GM10248 (cell line): ENCODE measurements around the gene GFOD2.
"Not testable (repeated sequence)": the region's sequence is repeated elsewhere in the genome, so short reads cannot be mapped to it uniquely, and the experiment has no call there.

ENCODE experiments used
- CTCF ChIA-PET: fragments of 300-600 bp; sonication (Branson Sonifier 250); formaldehyde crosslinking; extraction: SDS; loops from one replicate; lab custom pipeline; 2021; ENCODE audit warnings: antibody characterized with exemption; lab: Yijun Ruan, JAX
- POLR2A ChIA-PET: fragments of 350-650 bp; sonication (Branson Sonifier 250); formaldehyde crosslinking; extraction: SDS; loops from one replicate; lab custom pipeline; 2020; ENCODE audit warnings: antibody characterized with exemption; lab: Yijun Ruan, JAX
- DNase-seq: peaks from one replicate; pipeline ENCODE4 v3.0.0; 2012; ENCODE audit errors: extremely low spot score
- CTCF ChIP-seq: IDR thresholded peaks from 2 replicates; pipeline ENCODE4 v1.5.1; 2012; ENCODE audit warnings: mild to moderate bottlenecking, low read depth; ENCODE audit errors: extremely low read depth, missing control alignments, control extremely low read depth

The GFOD2 gene

GRCh38 chr16:67703626-67704025 is 15.5 kb downstream of the GFOD2 start:
- TF ChIP-seq CTCF, result no peak
- ChIA-PET POLR2A (no interaction called here), CTCF (interaction anchor here (2.1 kb wide), 1 partner anchor 31 kb away, joined by 8 read pairs; no protein-coding TSS in a partner anchor)
- DNase-seq, result no peak

GRCh38 chr16:67702130-67702529 is 17.0 kb downstream of the GFOD2 start:
- POLR2A ChIA-PET, result no interaction called here
- CTCF ChIA-PET, result interaction anchor here (1.5 kb wide), 1 partner anchor 13 kb away, joined by 4 read pairs; no protein-coding TSS in a partner anchor
- no peak for DNase-seq
- no peak for TF ChIP-seq CTCF

- DNase-seq, result no peak
- POLR2A ChIA-PET, result no interaction called here
- CTCF ChIA-PET, result interaction anchor here (1.5 kb wide), 1 partner anchor 14 kb away, joined by 4 read pairs; no protein-coding TSS in a partner anchor
- no peak for TF ChIP-seq CTCF
These were observed 17.7 kb downstream of the GFOD2 start for GRCh38 chr16:67701420-67701819.

GRCh38 chr16:67699265-67699664 is 19.9 kb downstream of the GFOD2 start:
- ChIA-PET POLR2A (no interaction called here), CTCF (no interaction called here)
- TF ChIP-seq CTCF, result no peak
- no peak for DNase-seq

- POLR2A ChIA-PET, result no interaction called here
- TF ChIP-seq CTCF, result no peak
- no peak for DNase-seq
- CTCF ChIA-PET, result interaction anchor here (1.4 to 2.0 kb wide), 3 partner anchors 16 to 177 kb away, joined by 4 to 6 read pairs (median 4); no protein-coding TSS in a partner anchor
These were observed 21.5 kb downstream of the GFOD2 start for GRCh38 chr16:67697422-67698185.

GRCh38 chr16:67694611-67695010 is 24.5 kb downstream of the GFOD2 start:
- no peak for DNase-seq
- POLR2A ChIA-PET, result interaction anchor here (0.7 kb wide), 1 partner anchor 24 kb away, joined by 9 read pairs; no protein-coding TSS in a partner anchor
- CTCF ChIA-PET, result no interaction called here
- no peak for TF ChIP-seq CTCF

GRCh38 chr16:67693517-67694285 is 25.4 kb downstream of the GFOD2 start:
- CTCF ChIA-PET, DNase-seq, POLR2A ChIA-PET: not testable (repeated sequence)
